GM12878 (cell line): ENCODE results near the gene C4B. TPM values are rescaled to one million over a fixed set of nuclear protein-coding genes. Genes with fewer than 3 reads are reported as not detected.
"Not testable (repeated sequence)": the region's sequence is repeated elsewhere in the genome, so short reads cannot be mapped to it uniquely, and the experiment has no call there.

Experiments used
- ATAC-seq: fragments of 200-7000 bp; cut with Tn5 transposase; 3 replicates; pipeline ENCODE4 v1.9.1; 2020; ENCODE audit warnings: mild to moderate bottlenecking, moderate library complexity
- BruUV-seq: library from RNA; stranded (reverse); fragments of 400-500 nt; replicated peaks from 2 replicates; lab custom pipeline; 2021; lab: Mats Ljungman, UMichigan
- CTCF ChIA-PET: fragments of 300-600 bp; sonication (Branson Sonifier 250); formaldehyde crosslinking; extraction: SDS; loops from one replicate; lab custom pipeline; 2021; ENCODE audit warnings: inconsistent platforms; lab: Yijun Ruan, JAX
- POLR2A ChIA-PET: fragments of 350-600 bp; formaldehyde crosslinking; extraction: SDS; loops from one replicate; lab custom pipeline; 2021; ENCODE audit warnings: inconsistent platforms; lab: Charles Lee
- RAD21 ChIA-PET: fragments of 300-600 bp; sonication (Branson Sonifier 250); formaldehyde crosslinking; loops from one replicate; lab custom pipeline; 2023; ENCODE audit warnings: antibody characterized with exemption; ENCODE audit not compliant: unreplicated experiment; lab: Charles Lee
- SMC1A ChIA-PET: fragments of 300-600 bp; sonication (Branson Sonifier 250); formaldehyde crosslinking; loops from one replicate; lab custom pipeline; 2023; ENCODE audit not compliant: unreplicated experiment, uncharacterized antibody; lab: Charles Lee
- DNase-seq: peaks from one replicate; pipeline ENCODE4 v3.0.0-alpha.2; 2011; ENCODE audit warnings: low read depth, low spot score
- FAIRE-seq: peaks from 3 replicates; lab custom pipeline; 2011; peaks lifted over from hg19 to GRCh38; lab: Jason Lieb, UNC
- H2AFZ ChIP-seq: 2 replicates; pipeline ENCODE4 v1.6.0; 2011; ENCODE audit warnings: low read depth, low read length, control low read depth; ENCODE audit not compliant: control insufficient read depth
- H3K27ac ChIP-seq: 2 replicates; pipeline ENCODE4 v1.5.1; 2011; ENCODE audit warnings: control low read depth; ENCODE audit not compliant: control insufficient read depth, insufficient read depth
- H3K27me3 ChIP-seq, 2 experiments: replicated peaks in 1 of 2; 2 replicates each; pipeline versions ENCODE4 v1.6.0 to v1.6.1; 2011; ENCODE audit warnings: low read length in 1 of 2; ENCODE audit not compliant: control insufficient read depth in 2 of 2, insufficient read depth in 2 of 2
- H3K36me3 ChIP-seq, 2 experiments: 2 replicates each; pipeline ENCODE4 v1.5.1; 2011; ENCODE audit warnings: low read length in 1 of 2; ENCODE audit not compliant: control insufficient read depth in 2 of 2, insufficient read depth in 2 of 2
- H3K4me1 ChIP-seq: 2 replicates; pipeline ENCODE4 v1.6.1; 2011; ENCODE audit warnings: mild to moderate bottlenecking, low read length, moderate library complexity, mixed read lengths; ENCODE audit not compliant: control insufficient read depth, insufficient read depth
- H3K4me2 ChIP-seq: 2 replicates; pipeline ENCODE4 v1.6.0; 2011; ENCODE audit warnings: control low read depth; ENCODE audit not compliant: control insufficient read depth, insufficient read depth
- H3K4me3 ChIP-seq: fragments of 200-600 bp; sonication (generic); 2 replicates; pipeline ENCODE4 v1.5.1; 2016
- H3K79me2 ChIP-seq: 2 replicates; pipeline ENCODE4 v1.6.0; 2011; ENCODE audit warnings: low read length; ENCODE audit not compliant: control insufficient read depth, insufficient read depth
- H3K9ac ChIP-seq: 2 replicates; pipeline ENCODE4 v1.8.0; 2011; ENCODE audit warnings: low read length, control low read depth, mixed read lengths; ENCODE audit not compliant: control insufficient read depth, insufficient read depth
- H3K9me3 ChIP-seq: replicated peaks from 3 replicates; pipeline ENCODE4 v1.5.1; 2011; ENCODE audit warnings: mild to moderate bottlenecking, low read length; ENCODE audit not compliant: control insufficient read depth, insufficient read depth
- H4K20me1 ChIP-seq: 2 replicates; pipeline ENCODE4 v1.6.0; 2011; ENCODE audit not compliant: control insufficient read depth, insufficient read depth
- WGBS: methylation state at CpG from one replicate; pipeline ENCODE4 v1.1.6; 2016; ENCODE audit warnings: low lambda C conversion rate; ENCODE audit not compliant: insufficient replicate concordance, insufficient coverage; ENCODE audit errors: missing lambda C conversion rate; 5-methylcytosine and 5-hydroxymethylcytosine counted together
- in situ Hi-C: fragments of 300-500 bp; cut with MboI; formaldehyde crosslinking; loops from 9 replicates; pipeline ENCODE4 v1.14.3; 2018; ENCODE audit warnings: mixed read lengths
- intact Hi-C: fragments of 100-400 bp; cut with micrococcal nuclease; formaldehyde crosslinking; loops from one replicate; pipeline ENCODE4 v1.14.2; 2022; ENCODE audit not compliant: unreplicated experiment
- polyA plus RNA-seq, 11 experiments: library from polyadenylated mRNA; depleted of rRNA in 4 of 11; unstranded in 6 of 11; stranded (reverse) in 5 of 11; fragments of >200 nt; fragmentation: Nextera tagmentation in 4 of 11; fragmentation: Illumina TruSeq in 1 of 11; extraction: Ambion mirVana in 4 of 11; extraction: Trizol in 1 of 11; gene quantifications; 1 replicate in 1 of 11; 2 replicates in 10 of 11; pipeline versions ENCODE4 v1.2.1 to v1.2.3, GENCODE V29; 2011 to 2016; ENCODE audit warnings: inconsistent platforms in 2 of 11, missing spikeins in 2 of 11, low read depth in 1 of 11
- total RNA-seq, 4 experiments: library from RNA; depleted of rRNA in 3 of 4; stranded (reverse); fragments of >200 nt in 3 of 4; fragmentation: Illumina TruSeq in 1 of 4; extraction: Trizol in 1 of 4; gene quantifications; 2 replicates each; pipeline versions ENCODE4 v1.2.1 to v1.2.3, GENCODE V29; 2013 to 2021

C4B gene
- total and polyA plus RNA-seq, 10 of the 15 experiments (the other 5 are each of a cell fraction or from before 2014, with no cell fraction given): 0.13 to 5.6 (median 1.7) TPM; not detected in 1

- DNase-seq, RAD21 ChIA-PET: not testable (repeated sequence)
These were observed 18.2 kb upstream of the C4B start for GRCh38 chr6:31996385-31996784.

GRCh38 chr6:32002546-32003268, 11.9 kb upstream of the C4B start:
- BruUV-seq, H3K4me3 ChIP-seq, in situ Hi-C loops, H3K36me3 ChIP-seq, H3K4me1 ChIP-seq, H3K4me2 ChIP-seq, SMC1A ChIA-PET, ATAC-seq, H3K79me2 ChIP-seq, FAIRE-seq, CTCF ChIA-PET, H3K27ac ChIP-seq, DNase-seq, H3K9ac ChIP-seq, H2AFZ ChIP-seq, RAD21 ChIA-PET, H4K20me1 ChIP-seq, POLR2A ChIA-PET, H3K9me3 ChIP-seq, H3K27me3 ChIP-seq, intact Hi-C loops: not testable (repeated sequence)
- WGBS: no CpG with 5 or more reads among the region's 15 CpGs

More at GRCh38 chr6:31996385-31996784, 18.2 kb upstream of the C4B start:
- H3K4me1 ChIP-seq, H3K27ac ChIP-seq, H3K9ac ChIP-seq, CTCF ChIA-PET, H3K79me2 ChIP-seq, H3K9me3 ChIP-seq, H2AFZ ChIP-seq, H4K20me1 ChIP-seq, BruUV-seq, H3K4me3 ChIP-seq, H3K36me3 ChIP-seq, FAIRE-seq, POLR2A ChIA-PET, ATAC-seq, H3K27me3 ChIP-seq, H3K4me2 ChIP-seq, in situ Hi-C loops, intact Hi-C loops, SMC1A ChIA-PET: not testable (repeated sequence)
- 75% methylated on average over 4 of the region's 6 CpGs for WGBS

GRCh38 chr6:32003301-32003700, 11.3 kb upstream of the C4B start:
- H3K79me2 ChIP-seq, H3K27me3 ChIP-seq, in situ Hi-C loops, H3K36me3 ChIP-seq, FAIRE-seq, intact Hi-C loops, H3K4me3 ChIP-seq, DNase-seq, H2AFZ ChIP-seq, H3K4me2 ChIP-seq, POLR2A ChIA-PET, H3K9ac ChIP-seq, CTCF ChIA-PET, H3K9me3 ChIP-seq, H3K4me1 ChIP-seq, BruUV-seq, H3K27ac ChIP-seq, SMC1A ChIA-PET, RAD21 ChIA-PET, ATAC-seq, H4K20me1 ChIP-seq: not testable (repeated sequence)
- WGBS: no CpG with 5 or more reads among the region's 7 CpGs

GRCh38 chr6:32004393-32004792, 10.2 kb upstream of the C4B start:
- H3K27ac ChIP-seq, BruUV-seq: not testable (repeated sequence)

More at GRCh38 chr6:32004393-32004792, 10.2 kb upstream of the C4B start:
- H3K4me1 ChIP-seq, H3K27me3 ChIP-seq, intact Hi-C loops, H3K4me3 ChIP-seq, H3K4me2 ChIP-seq, H3K9ac ChIP-seq, H4K20me1 ChIP-seq, ATAC-seq, POLR2A ChIA-PET, DNase-seq, RAD21 ChIA-PET, H3K79me2 ChIP-seq, FAIRE-seq, in situ Hi-C loops, SMC1A ChIA-PET, H2AFZ ChIP-seq, CTCF ChIA-PET, H3K9me3 ChIP-seq, H3K36me3 ChIP-seq: not testable (repeated sequence)
- no CpG with 5 or more reads among the region's 4 CpGs for WGBS
